ENCODE measurements around the gene PROKR1. TPM values are rescaled to one million over a fixed set of nuclear protein-coding genes. Genes with fewer than 3 reads are reported as not detected.

The PROKR1 gene
- total RNA-seq, 1 experiment from 2014 or later, result not detected

DNA sequence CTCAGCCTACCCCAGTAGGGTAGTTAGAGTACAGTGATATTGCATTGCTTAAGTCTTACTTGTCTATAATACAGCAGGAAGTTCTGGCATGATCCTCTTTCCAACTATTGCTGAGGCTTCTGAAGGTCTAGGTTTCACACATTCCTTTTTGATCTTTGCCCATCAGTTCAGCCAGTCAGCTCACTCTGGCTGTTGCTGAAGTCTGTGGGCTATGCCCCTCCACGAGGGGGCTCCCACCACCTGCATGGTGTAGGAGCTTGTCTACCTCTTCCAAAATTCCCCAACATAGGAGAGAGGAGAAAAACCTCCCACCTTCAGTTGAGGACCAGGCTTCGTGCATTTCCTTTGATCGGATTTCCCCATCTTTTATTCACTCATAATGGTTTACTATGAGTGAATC is 26.3 kb downstream of the PROKR1 start:
- intact Hi-C loops (cut with micrococcal nuclease), result loop anchor here (5.0 kb wide), 1 partner anchor 47 kb away; no protein-coding TSS in a partner anchor
- no peaks in the 10 kb centered on the region for H3K79me2 ChIP-seq (ENCODE audit: insufficient read depth, low read length)
- ChIA-PET POLR2A (no interaction called here), RAD21 (ENCODE audit: low non-redundant PET in 1 of 2, low total read pairs in 2 of 2, uncharacterized antibody in 2 of 2, unreplicated experiment in 2 of 2) (no interaction called here), CTCF (no interaction called here)
- no peak overlapping the region for H3K4me2 ChIP-seq (ENCODE audit: low read length)
- no peaks in the 10 kb centered on the region for H4K20me1 ChIP-seq (ENCODE audit: insufficient read depth)
- TF ChIP-seq SP1 (IDR thresholded peaks at IDR 0.05; ENCODE audit: low read depth) (no peak), SRF (IDR thresholded peaks at IDR 0.05; ENCODE audit: low read depth) (no peak), FOSL1 (IDR thresholded peaks at IDR 0.05; ENCODE audit: low read depth) (no peak), ZFX (IDR thresholded peaks at IDR 0.05) (no peak), EZH2phosphoT487 (IDR thresholded peaks at IDR 0.05; ENCODE audit: borderline replicate concordance) (no peak), RAD21 (IDR thresholded peaks at IDR 0.05; ENCODE audit: low read depth) (no peak), SIN3A (IDR thresholded peaks at IDR 0.05; ENCODE audit: low read depth) (no peak), JUND (IDR thresholded peaks at IDR 0.05) (no peak), CBX3 (IDR thresholded peaks at IDR 0.05; ENCODE audit: low read depth) (no peak), ZNF274 (IDR thresholded peaks at IDR 0.05; ENCODE audit: low read depth, low read length) (no peak), ELF1 (IDR thresholded peaks at IDR 0.05; ENCODE audit: borderline replicate concordance, low read depth) (no peak), POLR2A (IDR thresholded peaks at IDR 0.05; ENCODE audit: borderline replicate concordance, extremely low read depth, insufficient read depth, insufficient read length) (no peak), CTCF (IDR thresholded peaks at IDR 0.05 in 2 of 3, conservative IDR thresholded peaks at IDR 0.05 in 1 of 3; ENCODE audit: borderline replicate concordance in 1 of 3, insufficient read depth in 1 of 3, low read depth in 2 of 3, low read length in 2 of 3) (no peak)
- TF ChIP-seq, protein P1, sequence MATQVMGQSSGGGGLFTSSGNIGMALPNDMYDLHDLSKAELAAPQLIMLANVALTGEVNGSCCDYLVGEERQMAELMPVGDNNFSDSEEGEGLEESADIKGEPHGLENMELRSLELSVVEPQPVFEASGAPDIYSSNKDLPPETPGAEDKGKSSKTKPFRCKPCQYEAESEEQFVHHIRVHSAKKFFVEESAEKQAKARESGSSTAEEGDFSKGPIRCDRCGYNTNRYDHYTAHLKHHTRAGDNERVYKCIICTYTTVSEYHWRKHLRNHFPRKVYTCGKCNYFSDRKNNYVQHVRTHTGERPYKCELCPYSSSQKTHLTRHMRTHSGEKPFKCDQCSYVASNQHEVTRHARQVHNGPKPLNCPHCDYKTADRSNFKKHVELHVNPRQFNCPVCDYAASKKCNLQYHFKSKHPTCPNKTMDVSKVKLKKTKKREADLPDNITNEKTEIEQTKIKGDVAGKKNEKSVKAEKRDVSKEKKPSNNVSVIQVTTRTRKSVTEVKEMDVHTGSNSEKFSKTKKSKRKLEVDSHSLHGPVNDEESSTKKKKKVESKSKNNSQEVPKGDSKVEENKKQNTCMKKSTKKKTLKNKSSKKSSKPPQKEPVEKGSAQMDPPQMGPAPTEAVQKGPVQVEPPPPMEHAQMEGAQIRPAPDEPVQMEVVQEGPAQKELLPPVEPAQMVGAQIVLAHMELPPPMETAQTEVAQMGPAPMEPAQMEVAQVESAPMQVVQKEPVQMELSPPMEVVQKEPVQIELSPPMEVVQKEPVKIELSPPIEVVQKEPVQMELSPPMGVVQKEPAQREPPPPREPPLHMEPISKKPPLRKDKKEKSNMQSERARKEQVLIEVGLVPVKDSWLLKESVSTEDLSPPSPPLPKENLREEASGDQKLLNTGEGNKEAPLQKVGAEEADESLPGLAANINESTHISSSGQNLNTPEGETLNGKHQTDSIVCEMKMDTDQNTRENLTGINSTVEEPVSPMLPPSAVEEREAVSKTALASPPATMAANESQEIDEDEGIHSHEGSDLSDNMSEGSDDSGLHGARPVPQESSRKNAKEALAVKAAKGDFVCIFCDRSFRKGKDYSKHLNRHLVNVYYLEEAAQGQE (IDR thresholded peaks at IDR 0.05; ENCODE audit: low read depth), result no peak
- no peaks in the 10 kb centered on the region for H3K36me3 ChIP-seq (ENCODE audit: control insufficient read depth in 1 of 2, insufficient read depth in 2 of 2, low read length in 2 of 2)
- H3K4me3 ChIP-seq (replicated peaks in 1 of 2; ENCODE audit: low read depth in 1 of 2, low read length in 2 of 2), result no peak overlapping the region
- no peaks in the 10 kb centered on the region for H3K9me2 ChIP-seq (ENCODE audit: insufficient read depth)
- no peak overlapping the region for H3K27ac ChIP-seq (ENCODE audit: low read depth, low read length)
- H3K4me1 ChIP-seq (ENCODE audit: control insufficient read depth in 1 of 2, insufficient read depth in 2 of 2, low read length in 2 of 2), result no peaks in the 10 kb centered on the region
- BruUV-seq (replicated peaks), result no TSS peak
- DNase-seq (ENCODE audit: low read depth, low spot score) (no peak), ATAC-seq (no peak)
- no peak overlapping the region for H2AFZ ChIP-seq (ENCODE audit: low read depth, low read length, poor library complexity, severe bottlenecking)
- H3K27me3 ChIP-seq (ENCODE audit: insufficient read depth, low read length), result no peaks in the 10 kb centered on the region
- H3K9ac ChIP-seq (ENCODE audit: low read length), result no peak overlapping the region
- H3K9me3 ChIP-seq (ENCODE audit: control insufficient read depth in 1 of 2, insufficient read depth in 1 of 2, low read depth in 1 of 2, low read length in 2 of 2), result no peaks in the 10 kb centered on the region

Data from HCT116 (cell line).